ENCODE results near the gene ERI3. TPM values are rescaled to one million over a fixed set of nuclear protein-coding genes. Genes with fewer than 3 reads are reported as not detected.
A peak's percentile ranks its signal among the peaks of the same experiment; 100 is the strongest.

The ERI3 gene
- total and polyA plus RNA-seq, 9 of the 15 experiments (the other 6 are each of a cell fraction or from before 2014, with no cell fraction given), result 47.8 to 93.4 (median 67.2) TPM

GRCh38 chr1:44237721-44238457, 117.2 kb downstream of the ERI3 start (continued):
- TF ChIP-seq ZFP91 (CRISPR knock-in tag; IDR thresholded peaks at IDR 0.05) (no peak), ZNF561 (CRISPR knock-in tag; conservative IDR thresholded peaks at IDR 0.05) (no peak), TARDBP (IDR thresholded peaks at IDR 0.05) (0 out of 2 replicates have a peak, but pooled peaks have one; percentile 48), PBX2 (CRISPR knock-in tag; IDR thresholded peaks at IDR 0.05; ENCODE audit: low read depth) (no peak), PBX2 (tag; conservative IDR thresholded peaks at IDR 0.05; ENCODE audit: low read depth) (peak; percentile 94), JUN (IDR thresholded peaks at IDR 0.05; ENCODE audit: borderline replicate concordance, low read depth, low read length) (0 out of 2 replicates have a peak, but pooled peaks have one; percentile 7), JUN (CRISPR knock-in tag; IDR thresholded peaks at IDR 0.05; ENCODE audit: borderline replicate concordance) (no peak), NCOA2 (IDR thresholded peaks at IDR 0.05; ENCODE audit: partially characterized antibody in 2 of 2) (no peak), XRCC5 (IDR thresholded peaks at IDR 0.05; ENCODE audit: low read depth, low read length) (peak; percentile 84; the same call in 1 of the 2 replicates), HEY1 (CRISPR knock-in tag; IDR thresholded peaks at IDR 0.05; ENCODE audit: borderline replicate concordance) (no peak), EGR1 (conservative IDR thresholded peaks at IDR 0.05) (peak; percentile 99), ARNT (IDR thresholded peaks at IDR 0.05) (0 out of 4 replicates have a peak, but pooled peaks of 1 of the 2 experiments have one; percentile 49)
- TF ChIP-seq, protein P1, sequence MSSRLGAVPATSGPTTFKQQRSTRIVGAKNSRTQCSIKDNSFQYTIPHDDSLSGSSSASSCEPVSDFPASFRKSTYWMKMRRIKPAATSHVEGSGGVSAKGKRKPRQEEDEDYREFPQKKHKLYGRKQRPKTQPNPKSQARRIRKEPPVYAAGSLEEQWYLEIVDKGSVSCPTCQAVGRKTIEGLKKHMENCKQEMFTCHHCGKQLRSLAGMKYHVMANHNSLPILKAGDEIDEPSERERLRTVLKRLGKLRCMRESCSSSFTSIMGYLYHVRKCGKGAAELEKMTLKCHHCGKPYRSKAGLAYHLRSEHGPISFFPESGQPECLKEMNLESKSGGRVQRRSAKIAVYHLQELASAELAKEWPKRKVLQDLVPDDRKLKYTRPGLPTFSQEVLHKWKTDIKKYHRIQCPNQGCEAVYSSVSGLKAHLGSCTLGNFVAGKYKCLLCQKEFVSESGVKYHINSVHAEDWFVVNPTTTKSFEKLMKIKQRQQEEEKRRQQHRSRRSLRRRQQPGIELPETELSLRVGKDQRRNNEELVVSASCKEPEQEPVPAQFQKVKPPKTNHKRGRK (tag; IDR thresholded peaks at IDR 0.05), result no peak
- TF ChIP-seq, protein P2, sequence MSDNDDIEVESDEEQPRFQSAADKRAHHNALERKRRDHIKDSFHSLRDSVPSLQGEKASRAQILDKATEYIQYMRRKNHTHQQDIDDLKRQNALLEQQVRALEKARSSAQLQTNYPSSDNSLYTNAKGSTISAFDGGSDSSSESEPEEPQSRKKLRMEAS (CRISPR knock-in tag; IDR thresholded peaks at IDR 0.05), result peak; percentile 68
- TF ChIP-seq, protein P3, sequence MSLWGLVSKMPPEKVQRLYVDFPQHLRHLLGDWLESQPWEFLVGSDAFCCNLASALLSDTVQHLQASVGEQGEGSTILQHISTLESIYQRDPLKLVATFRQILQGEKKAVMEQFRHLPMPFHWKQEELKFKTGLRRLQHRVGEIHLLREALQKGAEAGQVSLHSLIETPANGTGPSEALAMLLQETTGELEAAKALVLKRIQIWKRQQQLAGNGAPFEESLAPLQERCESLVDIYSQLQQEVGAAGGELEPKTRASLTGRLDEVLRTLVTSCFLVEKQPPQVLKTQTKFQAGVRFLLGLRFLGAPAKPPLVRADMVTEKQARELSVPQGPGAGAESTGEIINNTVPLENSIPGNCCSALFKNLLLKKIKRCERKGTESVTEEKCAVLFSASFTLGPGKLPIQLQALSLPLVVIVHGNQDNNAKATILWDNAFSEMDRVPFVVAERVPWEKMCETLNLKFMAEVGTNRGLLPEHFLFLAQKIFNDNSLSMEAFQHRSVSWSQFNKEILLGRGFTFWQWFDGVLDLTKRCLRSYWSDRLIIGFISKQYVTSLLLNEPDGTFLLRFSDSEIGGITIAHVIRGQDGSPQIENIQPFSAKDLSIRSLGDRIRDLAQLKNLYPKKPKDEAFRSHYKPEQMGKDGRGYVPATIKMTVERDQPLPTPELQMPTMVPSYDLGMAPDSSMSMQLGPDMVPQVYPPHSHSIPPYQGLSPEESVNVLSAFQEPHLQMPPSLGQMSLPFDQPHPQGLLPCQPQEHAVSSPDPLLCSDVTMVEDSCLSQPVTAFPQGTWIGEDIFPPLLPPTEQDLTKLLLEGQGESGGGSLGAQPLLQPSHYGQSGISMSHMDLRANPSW (CRISPR knock-in tag; IDR thresholded peaks at IDR 0.05), result no peak
- TF ChIP-seq, protein P4, sequence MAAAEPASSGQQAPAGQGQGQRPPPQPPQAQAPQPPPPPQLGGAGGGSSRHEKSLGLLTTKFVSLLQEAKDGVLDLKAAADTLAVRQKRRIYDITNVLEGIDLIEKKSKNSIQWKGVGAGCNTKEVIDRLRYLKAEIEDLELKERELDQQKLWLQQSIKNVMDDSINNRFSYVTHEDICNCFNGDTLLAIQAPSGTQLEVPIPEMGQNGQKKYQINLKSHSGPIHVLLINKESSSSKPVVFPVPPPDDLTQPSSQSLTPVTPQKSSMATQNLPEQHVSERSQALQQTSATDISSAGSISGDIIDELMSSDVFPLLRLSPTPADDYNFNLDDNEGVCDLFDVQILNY (CRISPR knock-in tag; IDR thresholded peaks at IDR 0.05), result no peak
